NCI-H82 (cell line): ENCODE measurements around the gene HNRNPD.
"Not testable (repeated sequence)": the region's sequence is repeated elsewhere in the genome, so short reads cannot be mapped to it uniquely, and the experiment has no call there.

Experiments used
- DNase-seq: peaks from one replicate; lab custom pipeline; 2025; lab: John Stamatoyannopoulos, UW

HNRNPD gene, protein sequence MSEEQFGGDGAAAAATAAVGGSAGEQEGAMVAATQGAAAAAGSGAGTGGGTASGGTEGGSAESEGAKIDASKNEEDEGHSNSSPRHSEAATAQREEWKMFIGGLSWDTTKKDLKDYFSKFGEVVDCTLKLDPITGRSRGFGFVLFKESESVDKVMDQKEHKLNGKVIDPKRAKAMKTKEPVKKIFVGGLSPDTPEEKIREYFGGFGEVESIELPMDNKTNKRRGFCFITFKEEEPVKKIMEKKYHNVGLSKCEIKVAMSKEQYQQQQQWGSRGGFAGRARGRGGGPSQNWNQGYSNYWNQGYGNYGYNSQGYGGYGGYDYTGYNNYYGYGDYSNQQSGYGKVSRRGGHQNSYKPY

DNA sequence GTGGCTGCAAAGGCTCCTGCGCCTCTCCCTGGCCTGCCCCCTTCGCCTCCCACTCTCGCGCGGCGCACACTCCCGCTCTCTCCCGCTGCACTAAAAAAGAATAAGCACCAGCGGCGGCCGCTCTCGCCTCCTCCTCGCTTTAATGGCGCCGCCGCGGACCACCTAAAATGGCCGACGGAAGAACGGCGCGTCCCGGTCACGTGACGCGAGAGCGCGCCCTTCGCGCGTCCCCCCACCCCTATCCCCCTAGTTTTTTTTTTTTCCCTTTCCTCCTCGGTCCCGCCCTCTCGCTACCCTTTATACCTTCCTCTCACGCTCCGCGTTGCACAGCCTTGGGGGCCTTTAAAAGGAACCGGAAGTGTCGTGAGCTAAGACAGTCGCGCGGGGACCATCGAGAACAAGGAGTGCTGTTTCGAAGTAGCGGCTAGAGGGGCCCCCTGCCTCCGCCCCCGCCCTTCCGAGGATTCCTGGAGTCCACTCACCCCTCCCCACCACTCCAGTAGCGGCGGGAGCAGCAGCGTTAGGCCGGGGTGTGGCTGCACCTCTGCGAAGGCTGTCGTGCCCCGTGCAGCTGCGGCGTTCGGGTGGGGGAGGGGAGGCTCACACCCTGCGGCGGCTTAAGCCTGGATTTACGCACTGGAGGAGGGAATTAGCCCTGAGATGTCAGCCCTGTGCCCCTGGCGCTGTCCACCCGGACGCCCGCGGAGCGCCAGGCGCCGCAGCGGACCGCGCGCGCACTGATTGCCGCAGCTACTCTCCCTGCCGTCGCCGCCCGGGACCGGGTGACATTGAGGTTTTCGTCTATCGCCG lies at the start of gene HNRNPD:
HNRNPD (minus strand) TSS at position 176 of the 810 bp plus-strand sequence. CDS start 313 bp downstream, outside the sequence.
- DNase-seq = peak; percentile 99

DNA sequence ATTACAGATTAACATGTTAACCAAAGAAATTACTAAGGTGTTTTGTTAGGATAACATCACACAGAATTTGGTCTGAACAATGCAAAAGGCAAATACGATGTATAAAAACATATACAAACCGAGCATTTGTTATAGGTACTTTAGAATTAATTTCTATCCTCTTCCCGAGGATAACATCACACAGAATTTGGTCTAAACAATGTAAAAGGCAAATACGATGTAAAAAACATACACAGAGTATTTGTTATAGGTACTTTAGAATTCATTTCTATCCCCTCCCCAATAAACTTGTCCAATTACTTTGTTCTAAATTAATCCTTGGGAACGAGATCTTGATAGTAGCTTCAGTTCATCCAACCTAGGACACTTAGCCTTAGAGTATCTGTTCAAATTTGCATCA lies 48.8 kb upstream of the HNRNPD start:
- peak; percentile 15 for DNase-seq

DNA sequence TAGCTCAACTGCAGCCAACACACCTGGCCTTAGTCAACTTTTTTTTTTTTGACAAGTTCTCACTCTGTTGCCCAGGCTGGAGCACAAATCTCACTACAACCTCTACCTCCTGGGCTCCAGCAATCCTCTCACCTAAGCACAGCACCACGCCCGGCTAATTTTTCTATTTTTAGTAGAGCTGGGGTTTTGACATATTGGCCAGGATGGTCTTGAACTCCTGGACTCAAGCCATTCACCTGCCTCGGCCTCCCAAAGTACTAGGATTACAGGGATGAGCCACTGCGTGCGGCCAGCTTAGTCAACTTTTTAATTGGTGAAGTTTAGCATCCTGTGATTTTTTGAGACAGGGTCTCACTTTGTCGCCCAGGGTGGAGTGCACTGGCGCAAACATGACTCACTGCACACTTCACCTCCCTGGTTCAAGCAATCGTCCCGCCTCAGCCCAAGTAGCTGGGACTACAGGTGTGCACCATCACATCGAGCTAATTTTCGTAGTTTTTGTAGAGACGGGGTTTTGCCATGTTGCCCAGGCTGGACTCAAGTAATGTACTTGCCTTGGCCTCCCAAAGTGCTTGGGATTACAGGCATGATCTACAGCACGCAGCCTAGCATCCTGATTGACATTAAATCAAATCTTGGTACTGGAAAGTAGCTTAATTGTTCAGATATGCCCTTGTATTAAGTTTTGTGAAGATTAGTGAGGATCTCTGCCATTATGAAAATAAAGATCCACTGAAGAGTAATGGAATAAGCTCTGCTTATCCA lies 48.2 kb upstream of the HNRNPD start:
- DNase-seq = peak; percentile 42

DNA sequence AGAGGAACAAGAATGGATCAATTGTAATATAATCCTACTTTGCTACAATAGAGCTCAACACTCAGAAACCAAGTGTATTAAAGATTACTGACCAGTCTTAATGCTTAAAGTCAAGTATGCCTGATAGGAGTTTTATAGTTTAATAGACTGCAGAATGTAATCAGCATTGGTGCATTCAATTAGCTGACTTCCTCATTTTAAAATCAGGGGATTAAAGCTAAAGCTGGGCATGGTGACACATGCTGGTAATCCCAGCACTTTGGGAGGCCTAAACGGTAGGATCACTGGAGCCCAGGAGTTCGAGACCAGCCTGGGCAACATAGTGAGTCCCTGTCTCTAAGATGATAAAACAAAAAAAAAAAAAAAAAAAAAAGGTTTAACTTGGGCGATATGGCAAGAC lies 45.7 kb upstream of the HNRNPD start:
- peak; percentile 53 for DNase-seq

DNA sequence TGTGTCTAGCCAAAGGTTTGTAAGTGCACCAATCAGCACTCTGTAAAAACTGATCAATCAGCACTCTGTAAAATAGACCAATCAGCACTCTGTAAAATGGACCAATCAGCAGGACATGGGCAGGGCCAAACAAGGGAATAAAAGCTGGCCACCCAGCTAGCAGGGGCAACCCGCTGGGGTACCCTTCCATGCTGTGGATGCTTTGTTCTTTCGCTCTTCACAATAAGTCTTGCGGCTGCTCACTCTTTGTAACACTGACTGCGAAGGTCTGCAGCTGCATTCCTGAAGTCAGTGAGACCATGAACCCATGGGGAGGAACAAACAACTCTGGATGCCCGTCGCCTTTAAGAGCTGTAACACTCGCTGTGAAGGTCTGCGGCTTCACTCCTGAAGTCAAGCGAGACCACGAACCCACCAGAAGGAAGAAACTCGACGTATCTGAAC lies 42.2 kb upstream of the HNRNPD start:
- DNase-seq = no peak

DNA sequence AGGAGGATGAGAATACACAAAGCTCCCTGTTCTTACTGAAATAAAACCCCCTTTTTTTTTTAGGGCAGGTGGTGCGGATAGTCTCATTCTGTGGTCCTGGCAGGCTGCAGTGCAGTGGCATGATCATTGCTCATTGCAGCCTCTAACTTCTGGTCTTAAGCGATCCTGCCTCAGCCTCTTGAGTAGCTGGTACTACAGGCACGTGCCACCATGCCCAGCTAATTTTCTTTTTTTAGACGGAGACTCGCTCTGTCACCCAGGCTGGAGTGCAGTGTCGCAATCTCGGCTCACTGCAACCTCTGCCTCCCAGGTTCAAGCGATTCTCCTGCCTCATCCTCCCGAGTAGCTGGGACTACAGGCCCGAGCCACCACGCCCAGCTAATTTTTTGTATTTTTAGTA lies 41.3 kb upstream of the HNRNPD start:
- not testable (repeated sequence) for DNase-seq

DNA sequence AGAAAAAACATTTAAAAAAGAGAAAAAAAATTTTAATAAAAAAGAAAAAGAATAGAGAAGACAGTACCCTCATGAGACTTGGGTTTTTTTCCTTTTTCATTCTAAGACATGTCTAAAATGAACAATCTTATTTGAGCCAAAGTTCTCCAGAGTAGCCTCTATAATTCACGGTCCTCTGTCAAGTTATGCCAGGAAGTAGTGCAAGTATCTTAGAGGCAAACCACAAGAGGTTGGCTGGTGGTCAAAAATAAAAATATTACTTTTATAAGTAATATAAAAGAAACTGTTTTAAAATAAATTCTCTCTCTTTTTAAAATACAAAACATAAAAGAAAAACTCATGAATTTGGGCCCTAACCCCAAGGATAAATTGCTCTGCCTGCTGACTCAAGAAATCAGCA lies 29.9 kb upstream of the HNRNPD start:
- no peak for DNase-seq

DNA sequence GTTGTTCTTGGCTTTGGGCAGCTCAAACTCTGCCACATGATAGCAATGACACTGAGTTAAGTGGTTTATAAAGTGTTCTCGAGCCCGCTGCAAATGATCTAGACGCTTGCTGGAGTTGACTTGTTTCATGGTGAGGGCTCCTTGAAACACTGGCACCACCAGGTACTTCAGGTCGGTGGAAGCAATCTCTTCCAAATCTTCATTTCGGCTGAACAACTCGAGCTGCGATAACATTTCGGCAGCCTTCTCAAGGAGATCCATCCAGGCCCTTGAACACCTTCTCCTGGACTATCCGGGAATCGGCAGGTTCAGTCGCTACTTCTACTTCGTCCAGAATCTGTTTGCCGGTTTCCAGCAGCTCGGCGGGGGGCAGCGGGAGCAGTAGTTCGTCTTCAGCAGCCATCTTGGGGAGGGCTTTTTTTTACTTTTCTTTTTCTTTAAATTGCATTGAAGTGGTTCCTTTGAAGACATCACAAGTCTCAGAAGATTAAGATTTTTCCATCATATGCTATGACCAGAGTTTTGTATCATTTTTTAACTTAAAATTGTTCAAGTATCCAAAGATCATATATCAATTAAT lies 28.5 kb upstream of the HNRNPD start:
- DNase-seq = no peak

DNA sequence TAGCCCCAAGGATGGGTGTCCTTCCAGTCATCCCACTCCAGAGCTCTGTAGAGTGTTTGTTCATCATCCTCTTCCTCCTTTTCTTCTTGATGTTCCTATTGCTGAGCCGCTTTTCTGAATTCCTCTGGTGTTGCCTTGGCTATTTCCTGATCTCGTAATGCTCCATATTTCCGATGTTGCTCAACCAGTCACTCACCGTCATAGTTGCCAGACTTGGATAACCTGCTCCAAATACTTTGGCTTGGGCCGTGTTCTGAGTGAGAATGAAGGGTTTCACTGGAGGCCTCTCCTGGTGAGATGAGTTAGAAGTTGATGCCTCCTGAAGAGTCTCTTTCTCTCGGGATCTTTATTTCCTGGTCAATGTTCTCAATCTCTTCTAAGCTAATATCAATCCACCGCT lies 27.8 kb upstream of the HNRNPD start:
- DNase-seq = no peak

DNA sequence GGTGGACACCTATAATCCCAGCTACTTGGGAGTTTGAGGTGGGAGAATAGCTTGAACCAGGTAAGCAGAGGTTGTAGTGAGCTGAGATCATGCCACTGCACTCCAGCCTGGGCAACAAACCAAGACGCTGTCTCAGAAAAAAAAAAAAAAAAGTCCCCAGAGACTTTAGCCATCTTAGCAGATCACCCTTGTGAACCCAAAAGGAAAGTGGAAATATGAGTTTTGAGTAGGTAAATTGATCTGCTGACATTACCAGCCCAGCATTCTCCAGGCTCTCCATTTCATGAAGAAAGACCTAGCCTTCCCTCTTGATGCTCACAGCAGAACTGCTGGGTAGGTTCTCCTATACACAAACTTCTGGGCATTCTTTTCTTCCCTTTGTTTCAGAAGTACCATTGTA lies 24.5 kb upstream of the HNRNPD start:
- DNase-seq = no peak

DNA sequence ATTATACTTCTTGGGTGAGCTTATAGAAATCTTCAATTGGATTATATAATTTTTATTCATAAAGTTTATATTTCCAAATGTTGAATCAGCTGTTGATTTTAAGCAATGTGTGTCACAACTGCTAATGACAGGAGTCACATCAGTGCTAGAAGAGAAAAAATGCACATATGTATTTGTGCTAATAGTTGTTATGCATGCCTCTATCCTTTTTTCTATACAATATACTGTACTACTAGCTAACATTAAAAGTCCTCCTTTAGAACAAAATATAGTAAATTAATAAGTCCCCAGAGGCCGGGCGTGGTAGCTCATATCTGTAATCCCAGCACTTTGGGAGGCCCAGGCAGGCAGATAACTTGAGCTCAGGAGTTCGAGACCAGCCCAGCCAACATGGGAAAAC lies 23.7 kb upstream of the HNRNPD start:
- no peak for DNase-seq

DNA sequence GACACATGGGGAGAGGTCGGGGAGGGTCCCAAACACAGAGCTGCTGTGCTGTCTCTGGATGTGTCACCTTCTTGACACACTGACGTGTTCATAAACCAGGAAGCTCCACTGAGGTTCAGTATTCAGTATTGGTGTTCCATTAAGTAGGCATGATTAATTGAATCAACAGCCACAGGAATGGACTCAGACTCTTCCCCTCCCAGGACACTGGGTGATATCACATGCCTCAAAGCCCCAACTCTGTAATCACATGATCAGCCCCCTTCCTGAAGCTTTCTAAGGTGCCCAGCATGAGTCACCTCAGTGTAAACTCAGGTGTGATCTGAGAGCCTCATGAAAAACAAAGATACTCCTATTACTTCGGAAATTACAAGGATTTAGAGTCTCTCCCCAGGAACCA lies 21.1 kb upstream of the HNRNPD start:
- no peak for DNase-seq

DNA sequence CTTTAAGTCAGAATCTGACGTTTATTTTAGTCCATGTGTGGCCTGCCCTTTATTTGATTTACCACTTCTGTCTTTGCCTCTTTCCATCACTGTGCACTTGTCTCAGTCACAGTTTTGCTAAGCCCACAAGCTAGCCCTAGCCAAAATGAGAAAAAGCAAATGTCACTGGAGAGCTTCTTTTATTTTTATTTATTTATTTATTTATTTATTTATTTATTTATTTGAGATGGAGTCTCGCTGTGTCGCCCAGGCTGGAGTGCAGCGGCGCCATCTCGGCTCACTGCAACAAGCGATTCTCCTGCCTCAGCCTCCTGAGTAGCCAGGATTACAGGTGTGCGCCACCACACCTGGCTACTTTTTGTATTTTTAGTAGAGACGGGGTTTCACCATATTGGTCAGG lies 16.3 kb upstream of the HNRNPD start:
- DNase-seq = not testable (repeated sequence)

DNA sequence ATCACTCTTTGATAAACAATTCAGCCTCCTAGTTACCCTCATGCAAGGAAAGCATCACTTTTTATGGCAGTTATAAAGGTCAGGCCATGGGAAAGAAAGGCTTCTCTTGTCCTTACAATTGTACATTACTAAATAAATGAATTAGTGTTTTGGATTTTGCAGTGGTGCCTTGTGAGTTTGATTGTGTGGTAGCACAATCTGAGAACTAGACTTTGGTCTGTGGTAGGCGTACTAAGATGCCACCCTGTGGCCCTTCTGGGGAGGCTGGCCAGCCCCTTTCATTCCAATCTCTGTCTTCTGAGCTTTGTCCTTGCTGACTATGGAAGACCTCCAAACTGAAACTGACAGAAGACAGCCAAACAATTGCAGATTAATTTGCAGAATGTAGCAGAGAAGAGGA lies 14.6 kb upstream of the HNRNPD start:
- DNase-seq = no peak

DNA sequence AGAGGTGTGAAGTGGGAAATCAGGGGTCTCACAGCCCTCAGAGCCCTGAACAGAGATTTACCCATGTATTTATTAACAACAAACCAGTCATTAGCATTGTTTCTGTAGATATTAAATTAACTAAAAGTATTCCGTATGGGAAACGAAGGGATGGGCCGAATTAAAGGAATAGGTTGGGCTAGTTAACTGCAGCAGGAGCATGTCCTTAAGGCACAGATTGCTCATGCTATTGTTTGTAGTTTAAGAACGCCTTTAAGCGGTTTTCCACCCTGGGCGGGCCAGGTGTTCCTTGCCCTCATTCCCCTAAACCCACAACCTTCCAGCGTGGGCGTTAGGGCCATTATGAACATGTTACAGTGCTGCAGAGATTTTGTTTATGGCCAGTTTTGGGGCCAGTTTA lies 12.5 kb upstream of the HNRNPD start:
- not testable (repeated sequence) for DNase-seq

DNA sequence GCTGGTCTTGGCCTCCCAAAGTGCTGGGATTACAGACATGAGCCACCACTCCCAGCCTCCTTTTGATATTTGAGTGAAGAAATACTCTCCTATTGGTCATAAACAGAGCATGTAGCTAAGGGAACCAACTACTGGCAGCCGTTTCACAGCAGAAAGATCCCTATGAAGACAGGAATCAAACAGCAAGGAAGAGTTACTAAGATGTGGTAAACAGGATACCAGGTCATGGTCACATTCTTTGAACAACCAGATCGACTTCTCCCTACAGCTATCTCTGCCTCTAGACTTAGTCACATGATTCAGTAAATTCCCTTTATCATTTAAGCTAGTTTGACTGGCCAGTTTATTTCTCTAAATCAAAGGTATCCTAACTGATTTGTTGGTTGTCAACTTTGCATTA lies 9.0 kb upstream of the HNRNPD start:
- no peak for DNase-seq

DNA sequence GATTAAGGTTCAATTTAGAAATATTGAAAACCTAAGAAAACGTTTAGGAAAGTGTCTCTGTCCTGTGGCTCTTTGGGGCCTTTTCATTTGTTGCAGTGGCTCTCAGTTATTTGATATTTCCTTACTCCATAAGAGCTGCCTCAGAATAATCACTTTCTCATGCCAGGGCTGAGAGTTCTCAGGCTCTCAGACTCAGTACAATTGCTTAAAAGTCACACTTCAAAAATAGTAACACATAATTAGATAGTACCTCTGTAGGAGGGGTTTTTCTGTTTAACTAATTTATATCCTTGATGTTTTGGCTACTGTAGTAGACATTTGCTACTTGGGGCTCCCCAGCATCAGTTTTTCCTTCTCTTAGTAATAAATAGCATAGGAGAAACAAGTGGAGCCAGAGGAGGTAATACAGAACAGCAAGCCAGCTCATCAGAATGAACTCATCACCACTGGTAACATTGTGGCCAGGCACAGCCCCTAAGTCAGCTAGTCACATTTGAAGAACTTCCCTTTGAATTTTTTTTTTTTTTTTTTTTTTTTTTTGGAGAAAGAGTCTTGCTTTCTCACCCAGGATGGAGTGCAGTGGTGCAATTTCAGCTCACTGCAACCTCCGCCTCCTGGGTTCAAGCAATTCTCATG lies 8.0 kb upstream of the HNRNPD start:
- DNase-seq = no peak

DNA sequence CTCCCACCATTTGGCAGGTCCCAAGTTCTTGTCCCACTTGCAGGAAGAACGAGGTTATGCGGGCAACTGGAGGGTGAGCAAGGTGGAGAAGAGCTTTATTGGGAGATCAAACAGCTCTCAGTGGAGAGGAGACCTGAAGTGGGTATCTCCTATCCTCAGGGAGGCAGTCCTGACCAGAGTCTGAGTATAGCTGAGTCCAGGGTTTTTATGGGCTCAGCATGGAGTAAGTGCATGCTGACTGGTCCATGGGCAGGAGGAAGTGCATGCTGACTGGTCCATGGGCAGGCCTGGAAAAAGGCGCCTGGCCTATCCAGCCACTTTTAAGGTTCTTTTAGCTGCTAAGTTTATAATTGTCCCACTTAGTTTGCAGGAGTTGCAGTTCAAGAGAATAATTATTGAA lies 7.4 kb upstream of the HNRNPD start:
- DNase-seq = no peak

DNA sequence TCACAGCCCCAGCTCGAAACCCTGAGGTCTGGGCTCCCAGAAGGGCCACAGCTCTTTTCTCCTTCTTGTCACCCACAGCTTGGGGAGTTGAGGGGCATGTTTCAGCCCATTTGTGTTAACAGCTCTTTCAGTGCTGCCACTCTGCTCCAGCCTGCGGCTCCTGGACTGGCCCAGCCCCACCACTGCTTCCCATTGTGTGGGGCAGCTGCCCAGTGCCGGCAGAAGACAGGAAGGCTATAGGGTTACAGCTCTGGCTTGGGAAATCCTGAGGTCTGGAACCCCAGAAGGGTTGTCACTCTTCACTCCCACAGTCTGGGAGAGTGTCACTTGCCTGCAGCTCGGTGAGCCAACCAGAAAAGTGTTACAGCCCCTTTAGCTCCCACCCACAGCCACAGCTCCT lies 7.0 kb upstream of the HNRNPD start:
- no peak for DNase-seq

DNA sequence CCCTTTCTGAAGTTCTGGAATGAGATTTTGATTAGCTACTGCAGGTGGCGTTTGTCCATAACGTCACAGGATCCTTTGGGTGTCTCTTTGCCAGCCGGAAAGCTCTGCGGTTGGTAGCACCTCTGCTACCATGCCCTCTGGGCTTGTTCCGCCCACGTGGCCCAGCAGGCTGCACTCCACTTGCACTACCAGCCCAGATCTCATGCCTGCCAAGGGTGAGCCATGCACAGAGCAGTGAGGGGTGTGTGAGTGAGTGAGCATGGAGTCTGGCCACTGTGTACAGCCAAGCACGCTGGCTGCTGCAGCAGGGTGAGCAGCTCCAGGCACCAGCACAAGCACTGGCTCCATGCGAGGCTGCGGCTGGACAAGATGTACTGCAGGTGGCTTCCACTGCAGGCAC lies 6.6 kb upstream of the HNRNPD start:
- no peak for DNase-seq

DNA sequence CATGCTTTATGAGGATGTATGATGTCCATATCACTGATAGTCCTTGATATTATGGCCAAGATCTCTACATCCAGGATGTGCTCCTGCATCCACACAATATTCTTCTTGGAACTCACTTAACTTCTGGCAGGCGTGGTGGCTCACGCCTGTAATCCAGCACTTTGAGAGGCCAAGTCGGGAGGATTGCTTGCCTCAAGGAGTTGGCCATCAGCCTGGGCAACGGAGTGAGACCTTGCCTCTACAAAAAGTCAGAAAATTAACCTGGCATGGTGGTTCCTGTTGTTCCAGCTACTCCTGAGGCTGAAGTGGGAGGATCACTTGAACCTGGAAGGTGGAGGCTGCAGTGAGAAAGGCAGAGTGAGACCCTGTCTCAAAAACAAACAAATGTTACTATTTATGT lies 2.3 kb upstream of the HNRNPD start:
- no peak for DNase-seq

DNA sequence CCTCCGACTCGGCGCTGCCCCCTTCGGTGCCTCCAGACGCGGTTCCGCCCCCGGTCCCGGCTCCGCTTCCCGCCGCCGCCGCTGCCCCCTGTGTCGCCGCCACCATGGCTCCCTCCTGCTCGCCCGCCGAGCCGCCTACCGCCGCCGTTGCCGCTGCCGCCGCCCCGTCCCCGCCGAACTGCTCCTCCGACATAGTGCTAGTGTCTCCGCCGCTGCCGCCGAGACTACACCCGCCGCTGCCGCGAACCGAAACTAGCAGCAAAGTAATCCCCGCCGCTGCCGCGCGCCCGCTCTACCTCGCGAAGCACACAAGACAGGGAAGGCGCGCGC lies 340 bp downstream of the HNRNPD start:
- no peak for DNase-seq
